EH (cell line): ENCODE results near the gene CNPY3.
"Not testable (repeated sequence)": the region's sequence is repeated elsewhere in the genome, so short reads cannot be mapped to it uniquely, and the experiment has no call there.

Experiments used
- DNase-seq: peaks from one replicate; pipeline ENCODE4 v3.0.0-alpha.2; 2015; ENCODE audit warnings: low read depth

CNPY3 gene

DNA sequence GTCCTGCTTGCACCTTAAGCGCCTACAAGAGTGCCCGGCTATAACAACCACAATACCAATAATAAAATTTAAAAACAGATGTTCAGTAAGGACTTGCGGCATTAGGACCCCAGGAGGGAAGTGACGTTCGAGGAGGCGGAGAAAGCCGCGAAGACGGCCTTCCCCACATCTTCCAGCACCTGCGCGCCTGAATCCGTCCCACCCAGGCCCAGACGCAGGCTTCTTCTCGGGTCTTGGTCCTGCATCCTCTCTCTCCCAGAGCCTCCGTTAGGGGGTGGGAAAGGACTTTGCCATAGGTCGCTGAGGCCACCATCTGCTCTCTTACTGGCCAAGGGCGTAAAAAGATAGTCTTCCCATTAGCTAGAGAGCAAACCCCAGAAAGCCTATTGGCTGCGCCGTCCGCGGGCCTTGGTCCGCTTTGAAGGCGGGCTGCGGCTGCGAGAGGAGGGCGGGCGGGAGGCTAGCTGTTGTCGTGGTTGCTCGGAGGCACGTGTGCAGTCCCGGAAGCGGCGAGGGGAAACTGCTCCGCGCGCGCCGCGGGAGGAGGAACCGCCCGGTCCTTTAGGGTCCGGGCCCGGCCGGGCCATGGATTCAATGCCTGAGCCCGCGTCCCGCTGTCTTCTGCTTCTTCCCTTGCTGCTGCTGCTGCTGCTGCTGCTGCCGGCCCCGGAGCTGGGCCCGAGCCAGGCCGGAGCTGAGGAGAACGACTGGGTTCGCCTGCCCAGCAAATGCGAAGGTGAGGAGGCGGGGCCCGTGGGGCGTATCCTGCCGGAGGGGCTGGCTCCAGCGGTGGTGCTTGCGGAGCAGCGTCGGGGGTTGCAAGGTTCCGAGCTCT lies at the start of gene CNPY3:
CNPY3 (plus strand) TSS at position 495 of the 835 bp plus-strand sequence; CDS start at position 586, 91 bp downstream.
- DNase-seq: peak; percentile 99

DNA sequence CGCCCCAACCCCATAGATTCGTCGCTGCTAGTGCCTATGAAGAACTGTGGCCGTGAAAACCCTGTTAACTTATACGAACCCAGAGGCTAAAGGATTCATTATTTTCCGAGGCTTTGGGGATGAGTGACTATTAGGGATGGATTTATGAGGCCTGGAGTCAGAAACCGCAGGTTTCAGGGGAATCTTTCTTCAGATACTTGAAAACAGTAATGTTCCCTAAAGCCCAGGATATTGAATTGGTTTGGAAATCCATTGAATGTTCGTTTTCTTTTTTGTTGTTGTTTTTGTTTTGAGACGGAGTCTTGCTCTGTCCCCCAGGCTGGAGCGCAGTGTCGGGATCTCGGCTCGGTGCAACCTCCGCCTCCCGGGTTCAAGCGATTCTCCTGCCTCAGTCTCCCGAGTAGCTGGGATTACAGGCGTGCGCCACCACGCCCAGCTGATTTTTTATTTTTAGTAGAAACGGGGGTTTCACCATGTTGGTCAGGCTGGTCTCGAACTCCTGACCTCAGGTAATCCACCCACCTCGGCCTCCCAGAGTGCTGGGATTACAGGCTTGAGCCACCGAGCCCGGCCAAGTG lies 49.0 kb upstream of the CNPY3 start:
- not testable (repeated sequence) for DNase-seq

GRCh38 chr6:42880871-42881270 lies 48.4 kb upstream of the CNPY3 start:
- DNase-seq: not testable (repeated sequence)

- no peak for DNase-seq
These were observed 43.6 kb upstream of the CNPY3 start for GRCh38 chr6:42885702-42886101.

DNA sequence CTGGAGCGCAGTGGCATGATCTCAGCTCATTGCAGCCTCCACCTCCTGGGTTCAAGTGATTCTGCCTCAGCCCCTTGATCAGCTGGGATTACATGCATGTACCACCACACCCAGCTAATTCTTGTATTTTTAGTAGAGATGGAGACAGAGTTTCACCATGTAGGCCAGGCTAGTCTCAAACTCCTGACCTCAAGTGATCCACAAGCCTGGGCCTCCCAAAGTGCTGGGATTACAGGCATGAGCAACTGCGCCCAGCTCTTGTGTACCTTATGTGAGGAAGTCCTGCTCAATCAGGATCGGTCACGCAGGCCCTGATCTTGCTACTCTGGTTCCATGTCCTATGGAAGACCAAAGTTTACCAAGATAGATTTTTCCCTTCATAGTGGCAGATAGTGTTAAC lies 41.1 kb upstream of the CNPY3 start:
- DNase-seq: not testable (repeated sequence)

- DNase-seq: no peak
These were observed 39.5 kb upstream of the CNPY3 start for GRCh38 chr6:42889815-42890214.

- peak; percentile 97 for DNase-seq
These were observed 38.7 kb upstream of the CNPY3 start for GRCh38 chr6:42890311-42891198.

DNA sequence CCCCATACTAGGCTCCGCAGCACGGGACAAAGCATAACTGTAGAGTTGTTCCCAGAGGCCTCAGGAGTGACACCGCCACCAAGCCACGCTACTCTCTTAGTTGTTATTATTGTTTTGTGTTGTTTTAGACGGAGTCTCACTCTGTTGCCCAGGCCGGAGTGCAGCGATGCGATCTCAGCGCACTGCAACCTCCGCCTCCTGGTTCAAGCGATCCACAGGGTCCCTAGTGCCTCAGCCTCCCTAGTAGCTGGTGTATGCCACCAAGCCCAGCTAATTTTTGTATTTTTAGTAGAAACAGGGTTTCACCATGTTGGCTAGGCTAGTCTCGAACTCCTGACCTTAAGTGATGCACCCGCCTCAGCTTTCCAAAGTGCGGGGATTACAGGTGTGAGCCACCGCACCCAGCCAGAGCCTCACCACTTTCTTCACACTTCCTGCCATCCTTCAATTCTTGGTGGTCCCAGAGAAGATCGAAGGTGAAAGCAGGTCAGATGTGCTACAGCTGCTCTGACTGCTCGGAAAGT lies 38.0 kb upstream of the CNPY3 start:
- DNase-seq: no peak

GRCh38 chr6:42894041-42894828 lies 35.0 kb upstream of the CNPY3 start:
- DNase-seq: not testable (repeated sequence)

DNA sequence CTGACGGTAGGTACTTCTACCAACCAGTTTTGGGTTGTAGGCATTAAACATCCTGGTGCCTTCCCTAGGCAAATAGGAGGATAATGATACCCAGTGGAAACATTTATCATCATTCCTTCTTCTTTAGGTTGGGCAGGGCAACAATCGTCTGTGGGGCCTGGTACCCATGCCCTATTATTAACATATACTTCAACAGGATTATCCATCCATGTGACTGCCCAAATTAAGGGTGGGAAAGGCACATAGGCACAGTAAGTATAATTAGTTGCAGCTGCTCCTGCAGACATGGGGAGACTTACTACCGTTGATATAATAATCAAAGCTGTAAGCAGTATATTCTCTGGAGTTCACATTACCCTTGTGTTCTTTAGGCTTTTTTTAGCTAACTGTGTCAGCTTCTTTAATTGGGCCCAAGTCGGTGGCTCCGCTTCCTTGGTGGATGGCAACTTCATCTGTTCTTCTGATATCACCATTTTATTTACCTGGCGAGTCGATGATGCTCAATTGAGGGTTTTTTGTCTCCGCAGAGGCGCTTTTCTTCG lies 33.0 kb upstream of the CNPY3 start:
- no peak for DNase-seq

- peak; percentile 72 for DNase-seq
These were observed 30.4 kb upstream of the CNPY3 start for GRCh38 chr6:42898891-42899361.

GRCh38 chr6:42899871-42900270 lies 29.4 kb upstream of the CNPY3 start:
- no peak for DNase-seq

DNA sequence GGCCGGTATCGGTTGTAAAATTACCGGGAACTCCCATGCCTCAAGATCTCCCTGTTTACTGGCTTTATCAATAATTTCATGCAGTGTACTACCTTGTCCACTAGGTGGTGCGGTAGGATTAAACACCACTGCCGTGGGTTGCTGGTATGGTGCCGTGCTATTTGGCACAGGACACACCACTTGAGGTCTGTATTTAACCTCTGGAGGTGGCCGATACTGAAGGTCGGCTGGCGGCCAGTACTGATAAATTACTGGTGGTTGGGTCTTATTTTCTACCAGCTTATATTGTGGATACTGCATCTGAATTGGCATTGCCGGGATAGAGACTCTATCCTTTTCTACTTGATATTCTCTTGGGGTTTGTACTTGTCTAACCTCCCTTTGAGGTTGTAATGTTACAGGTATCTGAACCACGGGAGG lies 27.7 kb upstream of the CNPY3 start:
- peak; percentile 85 for DNase-seq

DNA sequence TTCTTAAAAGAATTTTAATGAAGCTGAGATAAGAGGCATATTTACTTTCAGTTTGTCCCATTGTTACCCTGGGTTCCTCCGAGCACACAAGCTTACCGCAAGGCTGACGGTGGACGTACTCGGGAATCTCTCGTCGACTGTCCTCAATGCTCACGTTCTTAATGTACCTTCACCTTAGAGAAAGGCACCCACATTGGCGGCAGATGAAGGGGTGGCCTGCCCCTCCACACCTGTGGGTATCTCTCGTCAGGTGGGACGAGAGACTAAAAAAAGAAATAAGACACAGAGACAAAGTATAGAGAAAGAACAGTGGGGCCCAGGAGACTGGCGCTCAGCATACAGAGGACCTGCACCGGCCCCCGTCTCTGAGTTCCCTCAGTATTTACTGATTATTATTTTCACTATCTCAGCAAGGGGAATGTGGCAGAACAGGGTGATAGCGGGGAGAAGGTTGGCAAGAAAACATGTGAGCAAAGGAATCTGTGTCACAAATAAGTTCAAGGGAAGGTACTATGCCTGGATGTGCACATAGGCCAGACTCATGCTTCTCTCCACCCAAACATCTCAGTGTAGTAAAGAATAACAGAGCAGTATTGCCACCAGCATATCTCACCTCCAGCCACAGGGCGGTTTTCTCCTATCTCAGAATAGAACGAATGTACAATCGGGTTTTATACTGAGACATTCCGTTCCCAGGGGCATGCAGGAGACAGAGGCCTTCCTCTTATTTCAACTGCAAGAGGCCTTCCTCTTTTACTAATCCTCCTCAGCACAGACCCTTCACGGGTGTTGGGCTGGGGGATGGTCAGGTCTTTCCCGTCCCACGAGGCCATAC lies 26.6 kb upstream of the CNPY3 start:
- DNase-seq: not testable (repeated sequence)

DNA sequence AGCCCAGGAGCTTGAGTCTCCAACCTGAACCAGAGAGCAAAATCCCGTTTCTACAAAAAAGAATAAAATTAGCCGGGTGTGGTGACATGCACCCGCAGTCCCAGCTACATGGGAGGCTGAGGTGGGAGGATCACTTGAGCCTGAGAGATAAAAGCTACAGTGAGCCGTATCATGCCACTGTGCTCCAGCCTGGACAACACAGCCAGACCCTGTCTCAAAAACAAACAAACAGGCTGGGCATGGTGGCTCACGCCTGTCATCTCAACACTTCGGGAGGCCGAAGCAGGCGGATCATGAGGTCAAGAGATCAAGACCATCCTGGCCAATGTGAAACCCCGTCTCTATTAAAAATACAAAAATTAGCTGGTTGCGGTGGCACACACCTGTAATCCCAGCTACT lies 24.8 kb upstream of the CNPY3 start:
- DNase-seq: no peak

GRCh38 chr6:42907336-42907735 lies 21.9 kb upstream of the CNPY3 start:
- no peak for DNase-seq

GRCh38 chr6:42909835-42910234 lies 19.4 kb upstream of the CNPY3 start:
- no peak for DNase-seq

GRCh38 chr6:42911171-42912021 lies 17.9 kb upstream of the CNPY3 start:
- no peak for DNase-seq

DNA sequence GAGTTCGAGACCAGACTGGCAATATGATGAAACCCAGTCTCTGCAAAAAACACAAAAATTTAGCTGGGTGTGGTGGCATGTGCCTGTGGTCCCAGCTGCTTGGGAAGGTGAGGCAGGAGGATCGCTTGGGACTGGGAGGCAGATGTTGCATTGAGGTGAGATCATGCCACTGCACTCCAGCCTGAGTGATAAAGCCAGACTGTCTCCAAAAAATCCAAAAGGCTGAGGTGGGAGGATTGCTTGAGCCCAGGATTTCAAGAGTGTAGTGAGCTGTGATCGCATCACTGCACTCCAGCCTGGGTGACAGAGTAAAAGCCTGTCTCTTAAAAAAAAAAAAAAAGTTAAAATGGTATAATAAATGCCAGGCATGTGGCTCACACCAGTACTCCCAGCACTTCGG lies 14.7 kb upstream of the CNPY3 start:
- DNase-seq: peak; percentile 47
